ENCODE measurements around the gene HSPA1L. TPM values are rescaled to one million over a fixed set of nuclear protein-coding genes. Genes with fewer than 3 reads are reported as not detected.
A peak's percentile ranks its signal among the peaks of the same experiment; 100 is the strongest.

HSPA1L gene
- polyA plus RNA-seq, 2 of the 4 experiments (the other 2 are of a cell fraction), result 1.2 to 1.7 TPM

DNA sequence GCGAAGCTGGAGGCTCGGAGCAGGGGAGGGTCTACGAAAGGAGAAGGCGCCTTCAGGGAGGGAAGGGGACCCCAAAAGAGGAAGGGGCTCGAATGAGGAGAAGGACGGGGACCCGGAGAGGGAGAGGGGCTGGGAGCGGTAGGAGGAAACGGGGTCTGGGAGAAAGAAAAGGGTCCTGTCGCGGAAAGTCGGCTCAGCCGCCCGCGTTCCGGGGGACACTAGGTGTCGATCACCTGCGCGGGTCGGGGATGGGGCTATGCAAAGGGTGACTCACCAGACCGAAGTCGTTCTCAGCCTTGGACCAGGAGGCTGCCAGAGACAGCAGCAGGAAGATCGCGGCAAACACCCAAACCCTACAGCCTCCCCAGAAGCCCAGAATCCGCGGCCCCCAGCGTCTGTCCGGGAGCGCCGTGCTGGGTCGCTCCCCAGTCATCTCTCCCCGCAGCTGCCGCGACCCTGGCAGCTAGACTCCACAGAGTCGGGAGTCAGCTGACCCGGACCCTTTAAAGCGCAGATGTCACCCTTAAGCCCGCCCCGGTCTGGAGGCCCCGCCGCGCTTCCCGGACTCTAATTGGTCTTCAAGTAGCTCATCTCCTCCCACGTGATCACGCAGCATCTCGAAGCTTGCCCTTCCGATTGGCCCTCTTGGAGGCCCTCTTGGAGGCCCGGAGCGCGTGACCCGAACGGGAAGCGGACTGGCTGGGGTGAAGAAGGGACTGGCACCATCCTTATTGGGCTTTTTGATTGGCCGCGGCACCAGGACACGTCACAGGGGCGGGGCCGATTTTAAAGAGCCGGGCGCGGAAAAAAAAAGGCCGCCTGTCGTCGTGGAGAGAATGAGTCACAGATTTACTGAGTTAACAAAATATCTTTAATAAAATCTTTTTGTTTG is 47.5 kb upstream of the HSPA1L start, which contains the start of gene NEU1:
TSS of gene NEU1 (minus strand) at position 478 of the 892 bp plus-strand sequence. CDS start at position 433, 45 bp downstream.
- whole genome bisulfite sequencing (ENCODE audit: missing lambda C conversion rate), result 3% methylated on average over 45 of the region's 64 CpGs
- ChIA-PET POLR2A (interaction anchor here (0.6 to 1.2 kb wide), 8 partner anchors 21 to 159 kb away, joined by 3 to 13 read pairs (median 4); partner anchors contain the start of genes ABHD16A, HSPA1A, HSPA1B and HSPA1L), CTCF (interaction anchor here (1.0 to 2.6 kb wide), 7 partner anchors 10 to 236 kb away, joined by 3 to 11 read pairs (median 5); no protein-coding TSS in a partner anchor)
- FAIRE-seq, result no peak
- peak; percentile 99 to 100 for DNase-seq (ENCODE audit: low read depth in 1 of 2, low spot score in 1 of 2)
- peak; percentile 85 for TF ChIP-seq POLR2A (IDR thresholded peaks at IDR 0.05; ENCODE audit: low read length)
- TF ChIP-seq, protein P1, sequence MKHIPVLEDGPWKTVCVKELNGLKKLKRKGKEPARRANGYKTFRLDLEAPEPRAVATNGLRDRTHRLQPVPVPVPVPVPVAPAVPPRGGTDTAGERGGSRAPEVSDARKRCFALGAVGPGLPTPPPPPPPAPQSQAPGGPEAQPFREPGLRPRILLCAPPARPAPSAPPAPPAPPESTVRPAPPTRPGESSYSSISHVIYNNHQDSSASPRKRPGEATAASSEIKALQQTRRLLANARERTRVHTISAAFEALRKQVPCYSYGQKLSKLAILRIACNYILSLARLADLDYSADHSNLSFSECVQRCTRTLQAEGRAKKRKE (CRISPR knock-in tag; IDR thresholded peaks at IDR 0.05; ENCODE audit: low read depth), result no peak
- no peak for TF ChIP-seq CHD2 (IDR thresholded peaks at IDR 0.05; ENCODE audit: low read length, partially characterized antibody)
- TF ChIP-seq JUN (IDR thresholded peaks at IDR 0.05), result 0 out of 5 replicates have a peak, but pooled peaks of 1 of the 2 experiments have one; percentile 29
- TF ChIP-seq PHF8 (IDR thresholded peaks at IDR 0.05; ENCODE audit: borderline replicate concordance, low read depth), result peak; percentile 72
- TF ChIP-seq, protein P2, sequence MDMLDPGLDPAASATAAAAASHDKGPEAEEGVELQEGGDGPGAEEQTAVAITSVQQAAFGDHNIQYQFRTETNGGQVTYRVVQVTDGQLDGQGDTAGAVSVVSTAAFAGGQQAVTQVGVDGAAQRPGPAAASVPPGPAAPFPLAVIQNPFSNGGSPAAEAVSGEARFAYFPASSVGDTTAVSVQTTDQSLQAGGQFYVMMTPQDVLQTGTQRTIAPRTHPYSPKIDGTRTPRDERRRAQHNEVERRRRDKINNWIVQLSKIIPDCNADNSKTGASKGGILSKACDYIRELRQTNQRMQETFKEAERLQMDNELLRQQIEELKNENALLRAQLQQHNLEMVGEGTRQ (IDR thresholded peaks at IDR 0.05), result peak; percentile 98
- TF ChIP-seq FOSL2 (IDR thresholded peaks at IDR 0.05), result no peak
- peak; percentile 72 for TF ChIP-seq FOSL2 (CRISPR knock-in tag; IDR thresholded peaks at IDR 0.05)
- TF ChIP-seq RFX5 (IDR thresholded peaks at IDR 0.05), result peak; percentile 77; the same call in 1 of the 2 replicates
- TF ChIP-seq, protein P3, sequence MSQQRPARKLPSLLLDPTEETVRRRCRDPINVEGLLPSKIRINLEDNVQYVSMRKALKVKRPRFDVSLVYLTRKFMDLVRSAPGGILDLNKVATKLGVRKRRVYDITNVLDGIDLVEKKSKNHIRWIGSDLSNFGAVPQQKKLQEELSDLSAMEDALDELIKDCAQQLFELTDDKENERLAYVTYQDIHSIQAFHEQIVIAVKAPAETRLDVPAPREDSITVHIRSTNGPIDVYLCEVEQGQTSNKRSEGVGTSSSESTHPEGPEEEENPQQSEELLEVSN (IDR thresholded peaks at IDR 0.05; ENCODE audit: borderline replicate concordance, low read depth), result peak; percentile 60
- TF ChIP-seq, protein P4, sequence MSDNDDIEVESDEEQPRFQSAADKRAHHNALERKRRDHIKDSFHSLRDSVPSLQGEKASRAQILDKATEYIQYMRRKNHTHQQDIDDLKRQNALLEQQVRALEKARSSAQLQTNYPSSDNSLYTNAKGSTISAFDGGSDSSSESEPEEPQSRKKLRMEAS (IDR thresholded peaks at IDR 0.05), result peak; percentile 71
- Histone ChIP-seq H3K4me1 (peaks cover 4% of the 10 kb centered on the region; the same call in 1 of the 3 replicates), H3K4me2 (peak within 1 kb of the TSS; percentile 95), H3K4me3 (peak within 1 kb of the TSS; percentile 74), H3K9me3 (no peaks in the 10 kb centered on the region), H3K27ac (peak within 1 kb of the TSS; percentile 69 to 81)
- peak; percentile 97 to 98 for ATAC-seq

DNA sequence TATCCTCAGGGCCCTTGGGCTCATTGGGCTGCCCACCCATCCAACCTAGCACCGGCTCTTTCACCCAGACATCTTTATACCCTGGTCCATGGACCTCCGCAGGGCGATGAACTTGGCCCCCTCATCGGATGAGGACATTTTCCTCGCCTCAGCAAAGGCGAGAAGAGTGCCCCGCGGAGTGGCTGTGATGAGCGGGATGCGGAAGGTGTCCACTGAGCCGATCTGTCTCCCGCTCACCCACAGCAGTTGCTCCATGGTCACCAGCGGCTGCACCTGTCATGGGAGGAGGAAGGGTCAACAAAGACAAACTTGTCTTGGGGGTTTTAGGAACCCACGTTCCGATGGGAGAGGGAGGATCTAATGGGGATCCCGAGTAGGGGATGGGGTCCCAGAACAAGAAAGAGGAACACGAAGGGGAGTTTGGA is 46.8 kb upstream of the HSPA1L start:
- no peaks in the 10 kb centered on the region for H3K9me3 ChIP-seq
- DNase-seq (ENCODE audit: low read depth in 1 of 2, low spot score in 1 of 2), result no peak
- no peak for FAIRE-seq
- WGBS (ENCODE audit: missing lambda C conversion rate), result 57% methylated on average over 16 of the region's 17 CpGs
- TF ChIP-seq ZNF302 (CRISPR knock-in tag; IDR thresholded peaks at IDR 0.05) (no peak), BHLHE40 (IDR thresholded peaks at IDR 0.05; ENCODE audit: low read depth, low read length) (no peak), NFE2L2 (conservative IDR thresholded peaks at IDR 0.05; ENCODE audit: low read length) (no peak), RFX5 (IDR thresholded peaks at IDR 0.05) (no peak), HDAC2 (IDR thresholded peaks at IDR 0.05) (no peak), RARB (CRISPR knock-in tag; IDR thresholded peaks at IDR 0.05) (no peak), MYC (IDR thresholded peaks at IDR 0.05; ENCODE audit: borderline replicate concordance, low read length) (no peak), RAD21 (conservative IDR thresholded peaks at IDR 0.05 in 1 of 2, IDR thresholded peaks at IDR 0.05 in 1 of 2) (no peak), HOXB13 (CRISPR knock-in tag; IDR thresholded peaks at IDR 0.05; ENCODE audit: low read depth) (no peak), HEYL (CRISPR knock-in tag; IDR thresholded peaks at IDR 0.05) (no peak), EHMT2 (IDR thresholded peaks at IDR 0.05; ENCODE audit: low read depth) (no peak), SREBF2 (IDR thresholded peaks at IDR 0.05) (no peak), ZC3H11A (IDR thresholded peaks at IDR 0.05) (no peak), HOXB5 (CRISPR knock-in tag; IDR thresholded peaks at IDR 0.05) (no peak), JUN (IDR thresholded peaks at IDR 0.05) (no peak)
- TF ChIP-seq, protein P5, sequence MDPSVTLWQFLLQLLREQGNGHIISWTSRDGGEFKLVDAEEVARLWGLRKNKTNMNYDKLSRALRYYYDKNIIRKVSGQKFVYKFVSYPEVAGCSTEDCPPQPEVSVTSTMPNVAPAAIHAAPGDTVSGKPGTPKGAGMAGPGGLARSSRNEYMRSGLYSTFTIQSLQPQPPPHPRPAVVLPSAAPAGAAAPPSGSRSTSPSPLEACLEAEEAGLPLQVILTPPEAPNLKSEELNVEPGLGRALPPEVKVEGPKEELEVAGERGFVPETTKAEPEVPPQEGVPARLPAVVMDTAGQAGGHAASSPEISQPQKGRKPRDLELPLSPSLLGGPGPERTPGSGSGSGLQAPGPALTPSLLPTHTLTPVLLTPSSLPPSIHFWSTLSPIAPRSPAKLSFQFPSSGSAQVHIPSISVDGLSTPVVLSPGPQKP (IDR thresholded peaks at IDR 0.05; ENCODE audit: low read depth, low read length), result no peak
- TF ChIP-seq, protein P2 (IDR thresholded peaks at IDR 0.05), result no peak
- peak overlapping the region; percentile 74 for H3K4me3 ChIP-seq
- CTCF ChIA-PET, result interaction anchor here (1.3 to 2.6 kb wide), 2 partner anchors 10 to 32 kb away, joined by 6 to 11 read pairs; no protein-coding TSS in a partner anchor
- H3K27ac ChIP-seq, result peak overlapping the region; percentile 69 to 77; a peak in 4 of 6 replicates
- POLR2A ChIA-PET, result interaction anchor here (1.1 kb wide), 1 partner anchor 20 kb away, joined by 3 read pairs; no protein-coding TSS in a partner anchor
- peaks cover 4% of the 10 kb centered on the region; the same call in 1 of the 3 replicates for H3K4me1 ChIP-seq
- peak overlapping the region; percentile 83 for H3K4me2 ChIP-seq
- ATAC-seq, result no peak
